Hematopoietic multipotent progenitor cell treated with erythropoietin and hydrocortisone succinate and interleukin-3 and kit ligand, for 17 days (in vitro differentiated cells): Measurements from ENCODE around the gene ACTG1.

Experiments
- DNase-seq: peaks from one replicate; pipeline ENCODE4 v3.0.0-alpha.2; 2015; ENCODE audit warnings: low spot score

ACTG1 gene

DNA sequence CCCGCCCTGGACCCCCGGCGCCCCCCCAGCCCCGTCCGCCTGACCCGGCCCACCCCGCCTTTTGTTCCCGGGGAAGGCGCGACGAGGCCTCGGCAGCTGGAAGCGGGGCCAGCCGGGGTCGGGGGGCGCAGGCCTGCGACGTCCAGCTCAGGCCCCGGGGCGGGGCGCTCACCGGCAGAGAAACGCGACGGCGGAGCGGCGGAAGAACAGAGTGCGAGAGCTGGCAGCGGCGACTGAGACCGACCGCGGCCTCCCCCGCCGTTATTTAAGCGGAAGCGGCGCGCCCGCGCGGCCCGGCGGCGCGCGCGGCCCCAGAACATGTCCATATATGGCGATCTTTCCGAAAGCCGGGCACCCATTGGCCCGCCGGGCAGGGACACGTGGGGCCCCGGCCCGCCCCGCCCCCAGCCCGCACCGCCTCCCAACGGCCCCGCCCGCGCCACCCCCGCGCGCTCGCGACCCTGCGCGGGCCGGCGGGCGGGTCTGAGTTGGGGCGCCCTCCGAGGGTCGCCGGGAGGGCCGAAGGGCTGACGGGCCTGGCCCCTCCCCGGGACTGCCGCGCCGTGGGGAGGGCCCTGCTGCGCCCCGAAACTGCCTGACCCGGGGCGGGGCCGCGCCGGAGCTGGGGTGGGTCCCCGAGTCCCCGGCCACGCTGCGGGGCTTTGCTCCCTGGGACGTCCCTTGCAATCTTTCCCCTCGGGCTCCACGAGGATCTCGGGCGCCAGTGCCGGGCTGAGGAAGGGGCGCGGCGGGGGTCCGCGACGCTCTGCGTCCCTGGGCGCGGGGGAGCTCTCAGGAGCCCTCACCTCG is at the start of gene ACTG1:
Gene ACTG1, minus strand, starts transcription at position 238 of the 810 bp plus-strand sequence. CDS start 445 bp downstream, outside the sequence.
- peak; percentile 77 for DNase-seq

DNA sequence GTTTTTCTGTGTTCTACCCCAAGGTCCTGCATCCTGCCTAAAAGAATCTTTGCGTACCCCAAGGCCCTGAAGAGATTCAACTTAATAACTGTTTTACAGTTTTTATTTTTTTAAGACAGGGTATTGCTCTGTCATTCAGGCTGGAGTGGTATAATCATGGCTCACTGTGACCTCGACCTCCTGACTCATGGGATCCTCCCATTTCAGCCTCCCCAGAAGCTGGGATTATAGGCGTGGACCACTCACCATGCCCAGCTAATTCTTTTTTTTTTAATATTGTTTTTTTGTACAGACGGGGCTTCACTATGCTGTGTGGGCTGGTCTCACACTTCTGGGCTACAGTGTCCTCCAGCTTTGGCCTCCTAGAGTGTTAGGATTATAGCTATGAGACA is 48.9 kb upstream of the ACTG1 start:
- peak; percentile 20 for DNase-seq

DNA sequence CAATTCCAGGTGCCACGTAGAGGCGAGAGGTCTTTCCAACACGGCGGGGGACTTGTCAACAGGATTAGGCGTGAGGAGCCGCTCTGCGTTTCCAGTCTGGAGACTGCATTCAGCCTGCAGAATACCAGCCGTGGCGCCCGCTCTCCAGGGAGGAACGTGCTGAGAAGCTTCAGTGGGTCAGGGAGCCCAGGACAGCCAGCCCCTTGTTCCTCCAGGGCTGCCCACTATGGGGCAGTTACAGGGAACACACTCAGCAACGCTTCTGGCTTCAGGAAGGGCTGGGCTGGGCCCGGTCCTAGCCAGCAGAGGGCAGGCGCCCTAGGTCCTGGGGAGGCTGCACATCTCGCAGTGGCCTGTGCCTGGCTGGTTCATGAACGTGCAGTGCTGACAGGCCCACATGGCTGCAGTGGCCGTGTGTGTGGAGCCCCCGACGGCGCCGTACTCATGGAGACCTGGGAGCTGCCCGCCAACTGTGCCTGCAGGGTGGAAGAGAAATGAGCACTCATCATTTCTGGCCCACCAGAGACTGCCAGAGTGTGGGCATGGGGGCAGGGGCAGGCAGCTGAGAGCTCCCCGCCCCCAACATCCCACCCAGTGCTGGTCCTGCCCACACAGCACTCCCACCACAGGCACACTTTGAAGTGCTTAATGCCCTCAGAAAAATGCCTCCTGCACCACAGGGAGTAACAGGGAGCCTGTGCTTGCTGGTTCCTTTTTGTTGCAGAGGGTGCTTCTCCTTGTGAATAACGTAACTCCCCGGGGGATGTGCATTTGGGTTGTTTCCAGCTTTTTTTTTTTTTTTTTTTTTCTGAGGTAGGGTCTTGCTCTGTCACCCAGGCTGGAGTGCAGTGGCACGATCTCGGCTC is 46.6 kb upstream of the ACTG1 start:
- no peak for DNase-seq

DNA sequence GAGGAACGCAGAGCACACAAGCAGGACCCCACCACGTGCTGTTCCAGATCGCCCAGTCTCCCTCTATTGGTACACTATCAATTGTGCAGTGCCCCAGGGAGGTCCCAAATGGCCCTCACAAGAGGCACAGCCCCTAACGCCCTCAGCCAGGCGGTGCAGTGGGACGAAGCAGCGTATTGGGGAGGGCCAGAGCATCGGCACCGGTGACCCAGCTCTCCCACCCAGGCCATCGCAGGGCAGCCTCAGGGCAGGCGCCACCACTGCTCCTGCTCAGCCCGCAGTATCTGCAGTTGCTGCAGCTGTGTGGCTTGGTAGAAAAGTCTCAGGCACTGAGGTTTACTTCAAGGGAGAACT is 45.5 kb upstream of the ACTG1 start:
- no peak for DNase-seq

- no peak for DNase-seq
Measured at GRCh38 chr17:81557276-81558114, 44.9 kb upstream of the ACTG1 start.

DNA sequence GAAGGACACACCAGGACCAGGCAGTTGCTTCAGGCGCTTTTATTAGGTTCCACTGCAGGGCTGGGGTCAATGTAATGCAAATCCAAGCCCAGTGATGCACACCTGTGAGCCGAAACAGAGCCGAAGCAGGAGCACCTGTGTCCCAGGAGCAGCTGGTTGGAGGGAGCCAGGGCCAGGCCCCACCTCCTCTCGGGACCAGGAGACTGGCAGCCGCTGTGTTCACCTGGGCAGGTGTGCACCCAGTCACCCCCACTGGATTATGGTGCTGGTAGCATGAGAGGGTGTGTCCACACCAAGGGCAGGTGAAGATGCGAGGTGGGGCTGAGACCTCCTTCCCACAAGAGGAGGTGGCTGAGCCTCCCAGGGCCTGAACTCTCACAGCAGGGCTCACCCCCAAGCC is 44.3 kb upstream of the ACTG1 start:
- no peak for DNase-seq

GRCh38 chr17:81556175-81556691 is 43.6 kb upstream of the ACTG1 start:
- DNase-seq = no peak

DNA sequence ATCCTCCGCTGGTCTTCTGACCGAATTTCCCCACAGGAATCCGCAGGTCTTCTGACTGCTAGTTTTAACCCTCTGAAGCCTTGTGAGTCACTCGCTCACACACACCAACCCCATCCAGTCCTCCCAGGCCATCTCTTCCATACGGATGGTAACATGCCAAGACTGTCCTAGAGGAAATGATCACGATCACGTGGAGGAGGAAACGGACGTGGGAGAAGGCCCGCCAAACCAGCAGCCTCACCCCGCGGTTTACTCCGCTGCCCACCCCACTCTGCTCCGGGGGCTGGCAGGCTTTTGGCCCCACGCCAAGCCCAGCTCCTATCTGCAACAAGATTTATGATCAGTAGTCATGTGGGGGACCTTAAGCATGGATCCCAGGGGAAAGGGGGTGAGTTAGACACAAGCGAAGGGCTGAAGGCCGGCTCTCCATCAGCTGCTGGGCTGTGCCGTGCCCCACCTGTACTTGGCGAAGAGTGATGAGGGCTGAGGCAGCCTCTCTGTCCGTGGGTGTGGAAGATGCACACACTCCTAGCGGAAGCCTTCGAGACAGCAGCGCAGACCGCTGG is 41.1 kb upstream of the ACTG1 start:
- no peak for DNase-seq

DNA sequence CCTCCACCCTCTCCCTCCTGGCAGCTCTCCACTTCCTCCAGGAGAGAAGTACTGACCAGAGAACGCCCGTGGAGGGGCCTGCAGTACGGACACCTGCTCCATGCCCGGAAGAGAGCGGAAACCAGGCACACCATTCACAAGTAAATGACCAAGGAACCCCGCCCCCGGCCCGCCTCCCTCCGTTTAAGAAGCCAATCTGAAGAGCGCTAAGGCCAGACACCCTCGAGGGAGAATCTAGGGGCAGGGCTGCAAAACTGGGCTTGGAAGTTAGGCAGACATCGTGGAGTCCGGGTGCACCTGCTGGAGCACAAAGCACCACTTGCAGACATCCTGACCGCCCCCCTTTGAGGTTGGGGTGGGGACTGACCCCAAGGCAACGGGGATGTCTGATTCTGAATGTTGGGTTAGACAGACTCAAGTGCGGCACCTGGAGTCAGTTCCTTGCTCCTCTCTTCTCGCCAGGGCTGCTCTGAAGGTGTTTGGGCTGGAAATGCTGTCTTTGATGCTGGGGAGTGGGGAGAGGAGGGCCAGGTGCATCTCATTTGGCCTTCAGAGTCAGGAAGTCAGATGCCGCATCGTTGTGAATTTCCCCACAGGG is 40.5 kb upstream of the ACTG1 start:
- peak; percentile 10 for DNase-seq

GRCh38 chr17:81552244-81553017 is 39.8 kb upstream of the ACTG1 start, which contains the start of gene FAAP100:
FAAP100 (minus strand) TSS chr17:81552353; CDS start chr17:81552330, 23 bp downstream.
- peak; percentile 69 for DNase-seq

GRCh38 chr17:81551458-81552243 is 39.1 kb upstream of the ACTG1 start:
- DNase-seq = no peak

DNA sequence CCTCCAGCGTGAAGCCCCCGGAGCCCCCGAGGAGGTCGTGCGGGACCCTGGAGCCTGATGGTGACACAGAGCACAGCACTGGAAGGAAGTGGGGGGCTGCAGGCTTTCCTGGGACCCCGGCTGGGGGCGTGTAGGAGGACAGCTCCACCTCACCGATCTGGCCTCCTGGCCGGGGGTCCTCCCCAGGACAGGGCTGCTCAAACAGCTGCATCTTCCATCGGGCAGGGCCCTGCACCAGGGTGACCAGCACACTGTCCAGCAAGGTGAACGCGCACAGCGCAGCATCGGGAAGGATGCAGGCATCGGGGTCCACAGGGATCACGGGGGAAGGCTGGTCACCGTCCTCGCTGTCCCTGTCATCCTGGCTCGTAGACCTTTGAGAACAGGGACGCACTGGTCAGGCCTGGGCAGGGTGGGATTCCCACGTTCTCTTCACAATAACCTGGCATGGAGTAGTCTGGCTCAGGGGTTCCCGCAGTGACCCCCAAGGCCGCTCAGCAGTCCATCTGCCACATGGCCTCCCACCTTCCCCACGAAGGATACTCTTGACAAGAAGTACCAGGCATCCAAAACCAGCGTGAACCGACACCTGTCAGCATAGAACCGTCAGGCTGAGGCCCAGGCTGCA is 38.3 kb upstream of the ACTG1 start:
- DNase-seq = no peak

DNA sequence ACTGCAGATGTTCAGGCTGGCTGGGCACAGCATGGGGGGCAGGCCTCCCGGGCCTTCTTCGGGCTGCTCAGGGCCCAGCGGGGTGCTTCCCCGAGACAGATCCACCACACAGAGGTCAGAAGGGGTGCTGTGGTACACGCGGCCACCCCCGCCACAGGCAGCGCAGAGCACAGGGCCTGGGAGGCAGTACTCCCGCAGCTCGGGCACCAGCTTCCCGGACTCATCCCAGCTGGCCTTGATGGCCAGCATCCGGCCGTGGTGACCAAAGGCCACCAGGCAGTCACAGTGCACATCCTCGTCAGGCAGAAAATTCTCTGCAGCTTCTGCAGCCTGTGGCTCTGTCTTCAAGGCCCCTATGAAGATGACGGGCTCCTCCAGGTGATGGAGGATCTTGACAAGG is 37.7 kb upstream of the ACTG1 start:
- DNase-seq = no peak

GRCh38 chr17:81549826-81550225 is 37.2 kb upstream of the ACTG1 start:
- no peak for DNase-seq

DNA sequence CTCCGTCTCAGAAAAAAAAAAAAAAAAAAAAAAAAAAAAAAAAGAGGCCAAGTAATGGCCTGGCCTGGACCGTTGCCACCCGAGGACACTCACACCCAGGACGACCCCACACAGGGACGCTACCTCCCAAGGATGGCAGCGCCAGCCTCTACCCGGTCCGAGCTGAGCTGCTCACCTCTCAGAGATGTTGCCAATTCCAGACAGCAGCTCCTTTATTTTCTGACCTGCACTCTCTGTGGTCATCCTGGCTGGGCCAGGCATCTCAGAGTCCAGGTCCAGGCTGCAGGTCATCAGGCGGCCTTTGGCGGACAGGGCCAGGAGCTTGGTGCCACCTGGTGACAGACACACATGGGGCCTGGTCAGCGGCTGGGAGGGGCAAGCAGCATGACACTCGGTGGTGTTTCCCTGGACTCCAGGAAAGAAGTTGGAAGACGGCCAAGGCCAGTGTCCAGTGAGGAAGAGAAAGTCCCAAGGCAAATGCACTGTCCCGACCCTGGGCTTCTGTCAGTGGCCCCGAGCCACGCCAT is 36.5 kb upstream of the ACTG1 start:
- no peak for DNase-seq

DNA sequence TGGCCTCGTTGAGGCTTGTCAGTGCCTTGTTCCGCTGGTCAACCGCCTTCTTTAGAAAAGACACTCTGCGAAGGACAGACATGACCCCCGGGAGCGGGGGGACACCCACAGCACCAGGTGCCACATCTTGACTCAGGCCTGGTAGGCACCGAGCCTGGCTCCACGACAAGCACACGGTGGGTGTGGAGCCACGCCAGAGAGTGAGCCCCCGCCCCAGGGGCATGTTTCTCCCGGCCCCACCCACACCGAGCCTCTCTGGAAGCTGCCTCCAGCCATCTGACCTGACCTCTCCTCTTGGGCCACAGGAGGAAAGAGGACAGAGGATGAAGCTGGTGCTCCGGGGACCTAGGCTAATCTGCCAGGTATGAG is 35.0 kb upstream of the ACTG1 start:
- DNase-seq = no peak

DNA sequence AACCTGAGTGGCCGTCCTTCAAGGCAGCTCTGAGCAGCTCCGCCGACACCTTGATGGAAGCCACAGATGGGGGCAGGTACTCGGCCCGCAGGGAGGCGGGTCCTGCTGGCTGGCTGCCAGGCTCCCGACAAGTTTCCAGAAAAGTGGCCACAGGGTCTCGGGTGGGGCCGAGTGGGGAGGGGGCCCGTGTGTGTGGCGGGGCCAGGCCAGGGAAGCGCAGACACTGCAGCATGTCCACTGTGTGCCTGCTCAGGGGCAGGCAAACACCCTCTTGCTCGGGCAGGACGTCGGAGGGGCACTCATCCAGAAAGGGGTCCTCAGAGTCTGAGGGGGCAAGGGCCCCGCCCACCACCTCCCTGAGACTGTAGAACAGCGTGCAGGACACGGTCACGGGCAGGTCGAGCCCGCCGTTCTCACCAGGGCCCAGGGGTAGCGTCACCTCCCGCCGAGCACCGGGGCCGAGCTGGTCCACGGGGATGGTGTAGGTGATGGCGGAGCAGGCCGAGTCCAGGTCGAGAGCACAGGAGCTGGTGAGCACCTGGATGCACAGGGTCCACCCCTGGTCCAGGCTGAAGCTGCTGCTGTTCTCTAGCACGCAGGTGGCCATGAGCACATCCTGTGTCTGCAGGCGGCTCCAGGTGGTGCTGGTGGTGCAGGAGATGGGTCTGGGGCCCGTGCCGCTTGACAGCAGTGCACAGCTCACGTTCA is 34.5 kb upstream of the ACTG1 start:
- DNase-seq = no peak
